NCI-H2227 (cell line): ENCODE data around the gene CLTB.
"Not testable (repeated sequence)": the region's sequence is repeated elsewhere in the genome, so short reads cannot be mapped to it uniquely, and the experiment has no call there.

Source experiments
- DNase-seq: peaks from one replicate; lab custom pipeline; 2025; ENCODE audit not compliant: unreplicated experiment; lab: John Stamatoyannopoulos, UW

CLTB gene

GRCh38 chr5:176427971-176428370 is 11.6 kb upstream of the CLTB start:
- DNase-seq, result no peak

- DNase-seq, result no peak
Observed at GRCh38 chr5:176426876-176427275, 10.5 kb upstream of the CLTB start.

- no peak for DNase-seq
Observed at GRCh38 chr5:176425791-176426190, 9.5 kb upstream of the CLTB start.

GRCh38 chr5:176425138-176425537 is 8.8 kb upstream of the CLTB start:
- no peak for DNase-seq

GRCh38 chr5:176424181-176424580 is 7.8 kb upstream of the CLTB start:
- DNase-seq, result no peak

GRCh38 chr5:176420972-176421544 is 4.7 kb upstream of the CLTB start:
- no peak for DNase-seq

- no peak for DNase-seq
Observed at GRCh38 chr5:176420086-176420485, 3.7 kb upstream of the CLTB start.

GRCh38 chr5:176418251-176418650 is 1.9 kb upstream of the CLTB start:
- no peak for DNase-seq

GRCh38 chr5:176416965-176417364 is 626 bp upstream of the CLTB start:
- no peak for DNase-seq

- no peak for DNase-seq
Observed at GRCh38 chr5:176415240-176415951, 943 bp downstream of the CLTB start.

- no peak for DNase-seq
Observed at GRCh38 chr5:176414704-176415103, 1.6 kb downstream of the CLTB start.

- no peak for DNase-seq
Observed at GRCh38 chr5:176413709-176414191, 2.6 kb downstream of the CLTB start.

GRCh38 chr5:176413255-176413565 is 3.1 kb downstream of the CLTB start:
- DNase-seq, result no peak

- no peak for DNase-seq
Observed at GRCh38 chr5:176412517-176413254, 3.7 kb downstream of the CLTB start.

GRCh38 chr5:176410486-176411180 is 5.7 kb downstream of the CLTB start:
- no peak for DNase-seq

- DNase-seq, result no peak
Observed at GRCh38 chr5:176409765-176410164, 6.6 kb downstream of the CLTB start.

GRCh38 chr5:176408590-176408989 is 7.7 kb downstream of the CLTB start:
- DNase-seq, result no peak

- DNase-seq, result not testable (repeated sequence)
Observed at GRCh38 chr5:176408252-176408573, 8.1 kb downstream of the CLTB start.

GRCh38 chr5:176407456-176408251 is 8.7 kb downstream of the CLTB start:
- no peak for DNase-seq

- DNase-seq, result no peak
Observed at GRCh38 chr5:176406436-176407052, 9.8 kb downstream of the CLTB start.
